ENCODE results near the gene WNK2. TPM values are rescaled to one million over a fixed set of nuclear protein-coding genes. Genes with fewer than 3 reads are reported as not detected.

The WNK2 gene
- total and polyA plus RNA-seq, 2 donors (not counting 3 experiments of a cell fraction or from before 2014, with no cell fraction given), result not detected

- BruUV-seq (replicated peaks), result no TSS peak
- ChIA-PET POLR2A (no interaction called here), CTCF (no interaction called here)
- Histone ChIP-seq H3K4me3 (replicated peaks in 1 of 3; ENCODE audit: insufficient read depth in 1 of 3, low read depth in 1 of 3, low read length in 3 of 3) (no peak overlapping the region), H3K36me3 (ENCODE audit: control insufficient read depth in 2 of 2, extremely low read depth in 1 of 2, insufficient read depth in 2 of 2, low read length in 2 of 2) (no peaks in the 10 kb centered on the region), H4K20me1 (replicated peaks; ENCODE audit: control insufficient read depth, extremely low read depth, insufficient read depth, low read length) (no peaks in the 10 kb centered on the region), H3K9me1 (replicated peaks; ENCODE audit: control insufficient read depth, extremely low read depth, insufficient read depth, low read length) (no peaks in the 10 kb centered on the region), H3K4me1 (ENCODE audit: control insufficient read depth, extremely low read depth, insufficient read depth, low read length) (no peaks in the 10 kb centered on the region), H3K4me2 (ENCODE audit: insufficient read depth, low read length) (no peak overlapping the region), H3K27ac (ENCODE audit: insufficient read depth, low read depth, low read length) (no peak overlapping the region), H3K79me2 (ENCODE audit: control insufficient read depth, insufficient read depth, low read length) (no peaks in the 10 kb centered on the region), H3K9me3 (replicated peaks; ENCODE audit: control insufficient read depth, insufficient read depth, low read length) (no peaks in the 10 kb centered on the region), H3K9ac (replicated peaks; ENCODE audit: extremely low read depth, insufficient read depth, low read length) (no peak overlapping the region), H3K27me3 (ENCODE audit: control insufficient read depth in 2 of 2, insufficient read depth in 2 of 2, low read length in 2 of 2) (no peaks in the 10 kb centered on the region), H2AFZ (ENCODE audit: low read depth, low read length) (no peak overlapping the region)
- FAIRE-seq, result no peak
- intact Hi-C loops (cut with micrococcal nuclease), result no loop called here
- no peak for DNase-seq (ENCODE audit: low read depth, low spot score)
- dilution Hi-C loops (cut with MboI; ENCODE audit: extremely low pct_ligation_motif_present, low sequenced_read_pairs), result no loop called here
- TF ChIP-seq EZH2 (IDR thresholded peaks at IDR 0.05; ENCODE audit: borderline replicate concordance, low read depth, low read length, severe bottlenecking), result no peak
- TF ChIP-seq MYC (IDR thresholded peaks at IDR 0.05; ENCODE audit: low read depth, low read length), result no peak
- no peak for TF ChIP-seq POLR2A (IDR thresholded peaks at IDR 0.05; ENCODE audit: low read depth, low read length)
- TF ChIP-seq MAX (IDR thresholded peaks at IDR 0.05; ENCODE audit: insufficient read depth, insufficient read length), result no peak
- TF ChIP-seq CTCF (IDR thresholded peaks at IDR 0.05; ENCODE audit: extremely low read depth in 1 of 2, insufficient read depth in 1 of 2, low read depth in 1 of 2, low read length in 2 of 2), result no peak
- TF ChIP-seq POLR2AphosphoS5 (IDR thresholded peaks at IDR 0.05; ENCODE audit: insufficient read depth, low read depth, low read length), result no peak
- TF ChIP-seq JUN (IDR thresholded peaks at IDR 0.05; ENCODE audit: borderline replicate concordance, insufficient read depth, insufficient read length, low read depth), result no peak
- no peak for TF ChIP-seq GATA2 (IDR thresholded peaks at IDR 0.05; ENCODE audit: insufficient read depth, insufficient read length, low read depth, low read length)
- no peak for TF ChIP-seq FOS (IDR thresholded peaks at IDR 0.05; ENCODE audit: borderline replicate concordance, insufficient read depth, low read length)
Measured at GRCh38 chr9:93260263-93261066, 76.5 kb downstream of the WNK2 start.

Measured in endothelial cell of umbilical vein (primary cell).